Measurements from ENCODE around the gene RAPGEF4.

The RAPGEF4 gene

DNA sequence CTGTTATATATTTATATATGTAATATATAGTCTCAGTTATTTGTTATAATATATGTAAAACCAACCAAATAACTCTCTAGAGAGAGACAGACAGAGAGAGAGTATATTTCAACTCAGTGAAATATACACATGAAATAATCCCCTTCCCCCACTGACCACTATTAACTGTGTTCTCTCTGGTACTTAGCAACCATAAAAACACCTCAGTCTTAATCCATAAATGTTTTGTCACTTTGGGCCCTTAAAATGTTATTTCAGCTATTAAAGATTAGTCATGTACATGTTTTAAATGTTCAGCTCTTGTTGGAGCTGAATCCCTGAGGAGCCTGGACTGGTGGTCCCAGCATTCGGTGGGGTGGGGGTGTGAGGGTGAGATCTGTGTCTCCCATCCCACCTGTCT, 217.8 kb downstream of the RAPGEF4 start:
- no peaks in the 10 kb centered on the region for H3K27me3 ChIP-seq (ENCODE audit: control insufficient read depth in 1 of 2, insufficient read depth in 2 of 2, low read length in 2 of 2)
- H3K36me3 ChIP-seq (ENCODE audit: control insufficient read depth in 2 of 2, insufficient read depth in 2 of 2, low read length in 2 of 2) = no peaks in the 10 kb centered on the region
- no peak overlapping the region for H3K27ac ChIP-seq (ENCODE audit: low read length)
- H3K9me3 ChIP-seq (ENCODE audit: control insufficient read depth in 2 of 2, low read length in 2 of 2) = peaks cover 0 to 2% of the 10 kb centered on the region in 2 donors
- H3K4me3 ChIP-seq (ENCODE audit: low read length in 2 of 2) = no peak overlapping the region
- no peaks in the 10 kb centered on the region for H3K4me1 ChIP-seq (ENCODE audit: control insufficient read depth, insufficient read depth, low read length)
- H3K9ac ChIP-seq (ENCODE audit: low read length in 2 of 2) = no peak overlapping the region

DNA sequence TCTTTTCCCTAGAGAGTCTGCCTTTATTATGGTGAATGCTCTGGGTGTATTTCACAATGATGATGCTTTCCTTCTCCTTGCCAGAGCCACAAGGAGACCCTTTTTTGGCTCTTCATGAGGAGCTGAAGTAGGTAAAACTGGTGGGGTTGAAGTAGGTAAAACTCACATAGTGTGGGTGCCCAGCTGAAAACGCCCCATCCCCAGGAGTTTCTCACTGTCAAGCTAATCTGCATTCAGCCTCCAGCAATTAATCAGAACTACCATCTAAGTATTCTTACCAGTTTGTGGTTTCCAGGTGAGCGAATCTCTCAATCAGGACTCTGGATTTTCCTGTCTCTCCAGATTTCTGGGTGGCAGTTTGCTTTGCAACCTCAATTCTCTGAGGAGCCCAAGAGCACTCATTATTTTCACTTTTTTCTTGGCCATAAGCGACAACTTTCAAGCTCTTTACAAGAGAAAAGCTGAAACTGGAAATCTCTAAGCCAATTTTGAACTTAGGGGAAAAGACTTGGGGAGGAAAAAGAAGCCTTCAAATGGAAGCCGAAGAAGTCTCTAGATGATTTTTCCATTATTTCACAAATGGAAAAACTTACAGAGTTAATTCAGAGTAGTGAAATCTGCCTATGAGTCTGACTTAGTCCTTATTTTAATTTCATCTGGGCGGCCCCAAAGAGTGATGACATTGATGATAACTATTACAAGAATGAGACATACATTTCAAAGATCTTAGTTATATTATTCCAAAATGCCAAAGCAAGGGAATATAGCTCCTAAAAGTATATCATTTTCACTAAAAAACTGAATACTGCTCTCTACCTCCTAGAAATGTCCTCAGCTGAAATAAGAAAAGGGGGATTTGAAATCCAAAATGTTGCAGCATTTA, 218.6 kb downstream of the RAPGEF4 start:
- Histone ChIP-seq H3K4me1 (ENCODE audit: control insufficient read depth, insufficient read depth, low read length) (no peaks in the 10 kb centered on the region), H3K27me3 (ENCODE audit: control insufficient read depth in 1 of 2, insufficient read depth in 2 of 2, low read length in 2 of 2) (no peaks in the 10 kb centered on the region), H3K9me3 (ENCODE audit: control insufficient read depth in 2 of 2, low read length in 2 of 2) (peaks cover 0 to 2% of the 10 kb centered on the region in 2 donors), H3K4me3 (ENCODE audit: low read length in 2 of 2) (no peak overlapping the region), H3K27ac (ENCODE audit: low read length) (no peak overlapping the region), H3K36me3 (ENCODE audit: control insufficient read depth in 2 of 2, insufficient read depth in 2 of 2, low read length in 2 of 2) (no peaks in the 10 kb centered on the region), H3K9ac (ENCODE audit: low read length in 2 of 2) (no peak overlapping the region)

- Histone ChIP-seq H3K4me1 (ENCODE audit: control insufficient read depth, insufficient read depth, low read length) (no peaks in the 10 kb centered on the region), H3K27ac (ENCODE audit: low read length) (no peak overlapping the region), H3K36me3 (ENCODE audit: control insufficient read depth in 2 of 2, insufficient read depth in 2 of 2, low read length in 2 of 2) (no peaks in the 10 kb centered on the region), H3K9me3 (ENCODE audit: control insufficient read depth in 2 of 2, low read length in 2 of 2) (peaks cover 0 to 2% of the 10 kb centered on the region in 2 donors), H3K27me3 (ENCODE audit: control insufficient read depth in 1 of 2, insufficient read depth in 2 of 2, low read length in 2 of 2) (no peaks in the 10 kb centered on the region), H3K9ac (ENCODE audit: low read length in 2 of 2) (no peak overlapping the region), H3K4me3 (ENCODE audit: low read length in 2 of 2) (no peak overlapping the region)
Observed at GRCh38 chr2:172955587-172955986, 219.9 kb downstream of the RAPGEF4 start.

- Histone ChIP-seq H3K27me3 (ENCODE audit: control insufficient read depth in 1 of 2, insufficient read depth in 2 of 2, low read length in 2 of 2) (no peaks in the 10 kb centered on the region), H3K4me1 (ENCODE audit: control insufficient read depth, insufficient read depth, low read length) (no peaks in the 10 kb centered on the region), H3K9me3 (ENCODE audit: control insufficient read depth in 2 of 2, low read length in 2 of 2) (no peaks in the 10 kb centered on the region), H3K27ac (ENCODE audit: low read length) (no peak overlapping the region), H3K9ac (ENCODE audit: low read length in 2 of 2) (no peak overlapping the region), H3K36me3 (ENCODE audit: control insufficient read depth in 2 of 2, insufficient read depth in 2 of 2, low read length in 2 of 2) (no peaks in the 10 kb centered on the region), H3K4me3 (ENCODE audit: low read length in 2 of 2) (no peak overlapping the region)
Observed at GRCh38 chr2:172957734-172958133, 222.1 kb downstream of the RAPGEF4 start.

DNA sequence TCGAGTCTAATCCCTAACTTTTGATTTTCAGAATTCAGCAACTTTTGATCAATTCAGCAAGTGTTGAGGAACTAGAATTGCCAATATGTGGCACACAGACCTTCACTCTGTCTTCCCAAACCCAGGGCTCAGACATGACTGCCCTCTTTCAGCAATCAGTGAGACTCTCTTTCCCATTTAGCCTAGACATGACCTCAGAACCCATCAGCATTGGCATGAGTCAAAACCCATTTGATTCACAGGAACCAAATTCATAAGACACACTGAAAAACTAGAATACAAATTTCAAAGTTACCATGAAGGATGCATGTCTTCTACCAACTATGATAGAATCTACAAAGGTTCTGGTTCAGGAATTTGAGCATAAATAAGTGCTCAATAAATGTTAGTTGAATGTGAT, 226.4 kb downstream of the RAPGEF4 start:
- Histone ChIP-seq H3K9ac (ENCODE audit: low read length in 2 of 2) (no peak overlapping the region), H3K27me3 (ENCODE audit: control insufficient read depth in 1 of 2, insufficient read depth in 2 of 2, low read length in 2 of 2) (no peaks in the 10 kb centered on the region), H3K4me1 (ENCODE audit: control insufficient read depth, insufficient read depth, low read length) (no peaks in the 10 kb centered on the region)

DNA sequence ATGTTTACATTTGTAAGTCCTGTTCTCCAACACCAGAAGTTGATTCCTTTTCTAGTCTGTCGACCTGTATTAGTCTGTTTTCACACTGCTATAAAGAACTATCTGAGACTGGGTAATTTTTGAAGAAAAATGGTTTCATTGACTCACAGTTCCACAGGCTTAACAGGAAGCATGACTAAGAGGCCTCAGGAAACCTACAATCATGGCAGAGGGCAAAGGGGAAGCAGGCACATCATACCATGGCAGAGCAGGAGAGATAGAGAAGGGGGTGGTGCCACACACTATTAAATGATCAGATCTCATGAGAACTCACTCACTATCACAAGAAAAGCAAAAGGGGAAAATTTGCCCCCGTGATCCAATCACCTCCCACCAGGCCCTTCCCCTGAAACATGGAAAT, 227.2 kb downstream of the RAPGEF4 start:
- Histone ChIP-seq H3K9me3 (ENCODE audit: control insufficient read depth in 2 of 2, low read length in 2 of 2) (no peaks in the 10 kb centered on the region), H3K4me1 (ENCODE audit: control insufficient read depth, insufficient read depth, low read length) (peaks cover 6% of the 10 kb centered on the region), H3K4me3 (ENCODE audit: low read length in 2 of 2) (no peak overlapping the region), H3K27ac (ENCODE audit: low read length) (no peak overlapping the region), H3K27me3 (ENCODE audit: control insufficient read depth in 1 of 2, insufficient read depth in 2 of 2, low read length in 2 of 2) (no peaks in the 10 kb centered on the region), H3K9ac (ENCODE audit: low read length in 2 of 2) (no peak overlapping the region), H3K36me3 (ENCODE audit: control insufficient read depth in 2 of 2, insufficient read depth in 2 of 2, low read length in 2 of 2) (no peaks in the 10 kb centered on the region)

More for the DNA sequence above, 226.4 kb downstream of the RAPGEF4 start:
- Histone ChIP-seq H3K4me3 (ENCODE audit: low read length in 2 of 2) (no peak overlapping the region), H3K27ac (ENCODE audit: low read length) (no peak overlapping the region), H3K9me3 (ENCODE audit: control insufficient read depth in 2 of 2, low read length in 2 of 2) (no peaks in the 10 kb centered on the region), H3K36me3 (ENCODE audit: control insufficient read depth in 2 of 2, insufficient read depth in 2 of 2, low read length in 2 of 2) (no peaks in the 10 kb centered on the region)

GRCh38 chr2:172964511-172965139, 229.0 kb downstream of the RAPGEF4 start:
- Histone ChIP-seq H3K27me3 (ENCODE audit: control insufficient read depth in 1 of 2, insufficient read depth in 2 of 2, low read length in 2 of 2) (no peaks in the 10 kb centered on the region), H3K9ac (ENCODE audit: low read length in 2 of 2) (no peak overlapping the region), H3K27ac (ENCODE audit: low read length) (no peak overlapping the region), H3K4me1 (ENCODE audit: control insufficient read depth, insufficient read depth, low read length) (peaks cover 11% of the 10 kb centered on the region), H3K4me3 (ENCODE audit: low read length in 2 of 2) (no peak overlapping the region), H3K36me3 (ENCODE audit: control insufficient read depth in 2 of 2, insufficient read depth in 2 of 2, low read length in 2 of 2) (peaks cover 0 to 2% of the 10 kb centered on the region in 2 donors), H3K9me3 (ENCODE audit: control insufficient read depth in 2 of 2, low read length in 2 of 2) (no peaks in the 10 kb centered on the region)

GRCh38 chr2:172965433-172966212, 230.0 kb downstream of the RAPGEF4 start:
- Histone ChIP-seq H3K4me1 (ENCODE audit: control insufficient read depth, insufficient read depth, low read length) (peaks cover 11% of the 10 kb centered on the region), H3K27ac (ENCODE audit: low read length) (no peak overlapping the region), H3K4me3 (ENCODE audit: low read length in 2 of 2) (no peak overlapping the region), H3K9me3 (ENCODE audit: control insufficient read depth in 2 of 2, low read length in 2 of 2) (no peaks in the 10 kb centered on the region), H3K9ac (ENCODE audit: low read length in 2 of 2) (no peak overlapping the region), H3K36me3 (ENCODE audit: control insufficient read depth in 2 of 2, insufficient read depth in 2 of 2, low read length in 2 of 2) (peaks cover 0 to 2% of the 10 kb centered on the region in 2 donors), H3K27me3 (ENCODE audit: control insufficient read depth in 1 of 2, insufficient read depth in 2 of 2, low read length in 2 of 2) (no peaks in the 10 kb centered on the region)

DNA sequence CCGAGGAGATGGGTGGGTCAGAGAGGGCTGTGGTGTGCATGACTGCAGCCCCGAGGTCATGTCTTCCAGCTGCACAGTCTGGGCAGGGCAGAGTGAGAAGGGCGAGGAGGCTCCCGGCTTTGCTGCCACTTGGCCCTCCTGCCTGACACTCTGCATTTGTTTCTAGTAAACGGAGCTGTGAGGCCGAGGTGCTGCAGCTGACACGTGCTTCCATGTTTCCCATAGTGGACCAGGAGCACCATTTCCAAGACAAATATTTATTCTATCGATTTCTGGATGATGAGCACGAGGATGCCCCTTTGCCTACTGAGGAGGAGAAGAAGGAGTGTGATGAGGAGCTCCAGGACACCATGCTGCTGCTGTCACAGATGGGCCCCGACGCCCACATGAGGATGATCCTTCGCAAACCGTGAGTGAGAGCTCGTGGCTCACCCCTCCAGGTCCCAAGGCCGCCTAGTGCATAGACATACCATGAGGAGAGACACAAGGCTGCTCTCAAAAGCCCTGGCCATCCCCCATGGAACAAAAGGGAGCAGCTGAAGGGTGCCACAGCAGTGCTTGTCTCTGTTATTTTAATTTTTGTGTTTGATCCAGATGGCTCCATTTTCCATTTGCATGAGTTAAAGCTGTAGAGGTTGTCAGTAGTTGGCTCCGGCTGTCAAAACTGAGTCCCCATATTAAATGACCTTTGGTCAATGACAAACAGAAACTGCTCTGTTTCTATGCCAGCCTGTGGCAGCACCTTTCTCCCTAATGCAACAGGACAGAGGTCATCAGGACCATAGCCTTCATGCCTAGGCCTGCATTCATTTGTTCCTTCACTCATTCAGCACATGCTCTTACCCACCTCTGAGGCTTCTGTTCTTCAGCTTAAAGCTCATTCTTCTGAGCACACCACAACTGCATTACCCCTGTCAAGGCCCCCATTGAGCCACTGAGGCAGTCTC, 231.7 kb downstream of the RAPGEF4 start:
- Histone ChIP-seq H3K27me3 (ENCODE audit: control insufficient read depth in 1 of 2, insufficient read depth in 2 of 2, low read length in 2 of 2) (no peaks in the 10 kb centered on the region), H3K4me1 (ENCODE audit: control insufficient read depth, insufficient read depth, low read length) (peaks cover 11% of the 10 kb centered on the region), H3K4me3 (ENCODE audit: low read length in 2 of 2) (no peak overlapping the region), H3K27ac (ENCODE audit: low read length) (no peak overlapping the region), H3K9me3 (ENCODE audit: control insufficient read depth in 2 of 2, low read length in 2 of 2) (no peaks in the 10 kb centered on the region), H3K36me3 (ENCODE audit: control insufficient read depth in 2 of 2, insufficient read depth in 2 of 2, low read length in 2 of 2) (peaks cover 0 to 2% of the 10 kb centered on the region in 2 donors), H3K9ac (ENCODE audit: low read length in 2 of 2) (no peak overlapping the region)

- H3K27me3 ChIP-seq (ENCODE audit: control insufficient read depth in 1 of 2, insufficient read depth in 2 of 2, low read length in 2 of 2) = no peaks in the 10 kb centered on the region
- peaks cover 0 to 2% of the 10 kb centered on the region in 2 donors for H3K36me3 ChIP-seq (ENCODE audit: control insufficient read depth in 2 of 2, insufficient read depth in 2 of 2, low read length in 2 of 2)
- no peak overlapping the region for H3K27ac ChIP-seq (ENCODE audit: low read length)
- H3K9me3 ChIP-seq (ENCODE audit: control insufficient read depth in 2 of 2, low read length in 2 of 2) = no peaks in the 10 kb centered on the region
- H3K9ac ChIP-seq (ENCODE audit: low read length in 2 of 2) = no peak overlapping the region
- peaks cover 11% of the 10 kb centered on the region for H3K4me1 ChIP-seq (ENCODE audit: control insufficient read depth, insufficient read depth, low read length)
- H3K4me3 ChIP-seq (ENCODE audit: low read length in 2 of 2) = no peak overlapping the region
Observed at GRCh38 chr2:172968061-172968469, 232.4 kb downstream of the RAPGEF4 start.

Data from stomach smooth muscle (tissue), 2 donors.